ENCODE results near the gene CACNG4.

Gene CACNG4

DNA sequence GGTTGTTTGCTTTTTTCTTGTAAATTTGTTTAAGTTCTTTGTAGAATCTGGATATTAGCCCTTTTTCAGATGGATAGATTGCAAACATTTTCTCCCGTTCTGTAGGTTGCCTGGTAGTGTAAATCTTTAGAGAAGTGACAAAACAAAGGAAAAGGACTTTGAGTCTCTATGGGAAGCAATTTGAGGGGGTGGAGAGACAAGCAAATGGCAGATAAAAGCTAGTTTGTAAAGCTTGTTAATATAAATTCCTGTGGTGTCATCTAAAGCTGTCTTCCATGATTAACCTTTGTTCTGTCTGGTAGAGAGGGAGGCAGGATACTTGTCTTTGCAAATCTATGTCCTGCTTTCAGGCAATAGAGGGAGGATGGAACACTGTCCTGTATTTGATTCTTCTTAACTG is 40.6 kb upstream of the CACNG4 start:
- Histone ChIP-seq H3K79me2 (ENCODE audit: insufficient read depth, low read length) (no peaks in the 10 kb centered on the region), H3K4me2 (ENCODE audit: insufficient read depth, low read length) (no peak overlapping the region), H3K9ac (ENCODE audit: low read depth, low read length) (no peak overlapping the region), H4K20me1 (ENCODE audit: insufficient read depth, low read length) (no peaks in the 10 kb centered on the region), H3K4me1 (ENCODE audit: insufficient read depth, low read length) (no peaks in the 10 kb centered on the region), H3K27me3 (ENCODE audit: insufficient read depth, low read length, poor library complexity) (peaks cover 13% of the 10 kb centered on the region), H2AFZ (ENCODE audit: low read depth, low read length) (no peak overlapping the region), H3K4me3 (ENCODE audit: low read depth in 1 of 2, low read length in 2 of 2) (no peak overlapping the region), H3K36me3 (ENCODE audit: insufficient read depth, low read length) (no peaks in the 10 kb centered on the region), H3K9me3 (ENCODE audit: insufficient read depth, low read length, severe bottlenecking) (no peaks in the 10 kb centered on the region), H3K27ac (ENCODE audit: low read length) (no peak overlapping the region)
- DNase-seq = no peak
- ATAC-seq (ENCODE audit: insufficient read depth, low read depth) = no peak
- no peak for TF ChIP-seq CTCF (IDR thresholded peaks at IDR 0.05; ENCODE audit: borderline replicate concordance, extremely low read depth, low read length, poor library complexity, severe bottlenecking)
- no peak for TF ChIP-seq EZH2 (IDR thresholded peaks at IDR 0.05; ENCODE audit: borderline replicate concordance, low read depth, low read length, severe bottlenecking)

- Histone ChIP-seq H3K79me2 (ENCODE audit: insufficient read depth, low read length) (no peaks in the 10 kb centered on the region), H3K27me3 (ENCODE audit: insufficient read depth, low read length, poor library complexity) (peaks cover 8% of the 10 kb centered on the region), H3K4me1 (ENCODE audit: insufficient read depth, low read length) (no peaks in the 10 kb centered on the region), H3K4me2 (ENCODE audit: insufficient read depth, low read length) (no peak overlapping the region), H4K20me1 (ENCODE audit: insufficient read depth, low read length) (no peaks in the 10 kb centered on the region), H3K9ac (ENCODE audit: low read depth, low read length) (no peak overlapping the region), H3K27ac (ENCODE audit: low read length) (no peak overlapping the region), H2AFZ (ENCODE audit: low read depth, low read length) (no peak overlapping the region), H3K4me3 (ENCODE audit: low read depth in 1 of 2, low read length in 2 of 2) (no peak overlapping the region), H3K9me3 (ENCODE audit: insufficient read depth, low read length, severe bottlenecking) (no peaks in the 10 kb centered on the region), H3K36me3 (ENCODE audit: insufficient read depth, low read length) (no peaks in the 10 kb centered on the region)
- ATAC-seq (ENCODE audit: insufficient read depth, low read depth) = no peak
- DNase-seq = no peak
- no peak for TF ChIP-seq CTCF (IDR thresholded peaks at IDR 0.05; ENCODE audit: borderline replicate concordance, extremely low read depth, low read length, poor library complexity, severe bottlenecking)
- no peak for TF ChIP-seq EZH2 (IDR thresholded peaks at IDR 0.05; ENCODE audit: borderline replicate concordance, low read depth, low read length, severe bottlenecking)
Measured at GRCh38 chr17:66925811-66926500, 38.6 kb upstream of the CACNG4 start.

- Histone ChIP-seq H3K79me2 (ENCODE audit: insufficient read depth, low read length) (no peaks in the 10 kb centered on the region), H4K20me1 (ENCODE audit: insufficient read depth, low read length) (no peaks in the 10 kb centered on the region), H3K36me3 (ENCODE audit: insufficient read depth, low read length) (no peaks in the 10 kb centered on the region), H3K9me3 (ENCODE audit: insufficient read depth, low read length, severe bottlenecking) (no peaks in the 10 kb centered on the region), H3K4me1 (ENCODE audit: insufficient read depth, low read length) (no peaks in the 10 kb centered on the region), H3K9ac (ENCODE audit: low read depth, low read length) (no peak overlapping the region), H2AFZ (ENCODE audit: low read depth, low read length) (no peak overlapping the region), H3K4me2 (ENCODE audit: insufficient read depth, low read length) (no peak overlapping the region), H3K4me3 (ENCODE audit: low read depth in 1 of 2, low read length in 2 of 2) (no peak overlapping the region), H3K27me3 (ENCODE audit: insufficient read depth, low read length, poor library complexity) (peaks cover 8% of the 10 kb centered on the region), H3K27ac (ENCODE audit: low read length) (no peak overlapping the region)
- TF ChIP-seq EZH2 (IDR thresholded peaks at IDR 0.05; ENCODE audit: borderline replicate concordance, low read depth, low read length, severe bottlenecking) (no peak), CTCF (IDR thresholded peaks at IDR 0.05; ENCODE audit: borderline replicate concordance, extremely low read depth, low read length, poor library complexity, severe bottlenecking) (no peak)
- ATAC-seq (ENCODE audit: insufficient read depth, low read depth) (no peak), DNase-seq (no peak)
Measured at GRCh38 chr17:66928949-66929348, 35.6 kb upstream of the CACNG4 start.

Measured in DND-41 (cell line).